Measurements from ENCODE around the gene AOPEP. TPM values are rescaled to one million over a fixed set of nuclear protein-coding genes. Genes with fewer than 3 reads are reported as not detected.
A peak's percentile ranks its signal among the peaks of the same experiment; 100 is the strongest.

The AOPEP gene
- total RNA-seq, 4 donors from 2014 or later: 126 to 216 (median 136) TPM

DNA sequence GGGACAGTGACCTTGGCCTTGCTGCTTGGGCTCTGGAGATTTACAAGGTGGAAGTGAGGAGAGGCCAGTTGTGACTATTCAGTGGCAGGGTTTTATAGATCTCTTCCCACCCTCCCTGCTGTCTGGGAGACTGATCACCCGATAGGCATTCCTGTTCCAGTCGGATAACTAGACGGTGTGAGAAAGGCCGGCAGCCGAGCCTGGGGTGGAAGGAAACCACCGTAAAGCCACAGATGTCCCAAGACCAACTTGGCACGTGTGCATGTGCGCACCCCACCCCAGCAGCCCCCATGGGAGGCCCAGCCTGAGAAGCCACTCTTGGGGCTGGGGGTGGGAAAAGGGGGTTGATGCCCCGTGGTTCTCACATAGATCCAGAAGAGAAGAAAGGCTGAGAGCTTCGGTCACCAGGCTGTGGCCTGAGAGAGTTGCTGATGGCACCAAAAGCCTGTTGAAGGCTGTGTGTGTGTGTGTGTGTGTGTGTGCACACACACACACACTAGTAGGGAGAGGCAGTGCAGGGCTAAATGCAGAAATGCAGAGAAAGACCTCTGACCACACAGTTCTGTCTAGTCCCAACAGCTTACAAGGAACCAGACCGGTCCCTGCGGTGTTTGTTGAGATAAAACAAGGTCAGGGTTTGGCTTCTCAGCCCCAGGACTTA, 365.2 kb downstream of the AOPEP start:
- intact Hi-C loops (cut with DNase I): no loop called here
- peak; percentile 42 to 55 for DNase-seq
- TF ChIP-seq, protein P1, sequence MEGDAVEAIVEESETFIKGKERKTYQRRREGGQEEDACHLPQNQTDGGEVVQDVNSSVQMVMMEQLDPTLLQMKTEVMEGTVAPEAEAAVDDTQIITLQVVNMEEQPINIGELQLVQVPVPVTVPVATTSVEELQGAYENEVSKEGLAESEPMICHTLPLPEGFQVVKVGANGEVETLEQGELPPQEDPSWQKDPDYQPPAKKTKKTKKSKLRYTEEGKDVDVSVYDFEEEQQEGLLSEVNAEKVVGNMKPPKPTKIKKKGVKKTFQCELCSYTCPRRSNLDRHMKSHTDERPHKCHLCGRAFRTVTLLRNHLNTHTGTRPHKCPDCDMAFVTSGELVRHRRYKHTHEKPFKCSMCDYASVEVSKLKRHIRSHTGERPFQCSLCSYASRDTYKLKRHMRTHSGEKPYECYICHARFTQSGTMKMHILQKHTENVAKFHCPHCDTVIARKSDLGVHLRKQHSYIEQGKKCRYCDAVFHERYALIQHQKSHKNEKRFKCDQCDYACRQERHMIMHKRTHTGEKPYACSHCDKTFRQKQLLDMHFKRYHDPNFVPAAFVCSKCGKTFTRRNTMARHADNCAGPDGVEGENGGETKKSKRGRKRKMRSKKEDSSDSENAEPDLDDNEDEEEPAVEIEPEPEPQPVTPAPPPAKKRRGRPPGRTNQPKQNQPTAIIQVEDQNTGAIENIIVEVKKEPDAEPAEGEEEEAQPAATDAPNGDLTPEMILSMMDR (IDR thresholded peaks at IDR 0.05): no peak
- no peak for TF ChIP-seq POLR2A (IDR thresholded peaks at IDR 0.05)
- Histone ChIP-seq H3K27ac (peak overlapping the region; percentile 87 to 93 (median 91)), H3K4me1 (peaks cover 39 to 65% of the 10 kb centered on the region in 2 donors), H3K9me3 (no peaks in the 10 kb centered on the region), H3K36me3 (peaks cover 1 to 6% of the 10 kb centered on the region in 2 donors), H3K27me3 (no peaks in the 10 kb centered on the region), H3K4me3 (replicated peaks in 1 of 3) (no peak overlapping the region)
- WGBS, 2 donors: 22 to 26% methylated on average over 10 to 12 of the region's 12 CpGs

DNA sequence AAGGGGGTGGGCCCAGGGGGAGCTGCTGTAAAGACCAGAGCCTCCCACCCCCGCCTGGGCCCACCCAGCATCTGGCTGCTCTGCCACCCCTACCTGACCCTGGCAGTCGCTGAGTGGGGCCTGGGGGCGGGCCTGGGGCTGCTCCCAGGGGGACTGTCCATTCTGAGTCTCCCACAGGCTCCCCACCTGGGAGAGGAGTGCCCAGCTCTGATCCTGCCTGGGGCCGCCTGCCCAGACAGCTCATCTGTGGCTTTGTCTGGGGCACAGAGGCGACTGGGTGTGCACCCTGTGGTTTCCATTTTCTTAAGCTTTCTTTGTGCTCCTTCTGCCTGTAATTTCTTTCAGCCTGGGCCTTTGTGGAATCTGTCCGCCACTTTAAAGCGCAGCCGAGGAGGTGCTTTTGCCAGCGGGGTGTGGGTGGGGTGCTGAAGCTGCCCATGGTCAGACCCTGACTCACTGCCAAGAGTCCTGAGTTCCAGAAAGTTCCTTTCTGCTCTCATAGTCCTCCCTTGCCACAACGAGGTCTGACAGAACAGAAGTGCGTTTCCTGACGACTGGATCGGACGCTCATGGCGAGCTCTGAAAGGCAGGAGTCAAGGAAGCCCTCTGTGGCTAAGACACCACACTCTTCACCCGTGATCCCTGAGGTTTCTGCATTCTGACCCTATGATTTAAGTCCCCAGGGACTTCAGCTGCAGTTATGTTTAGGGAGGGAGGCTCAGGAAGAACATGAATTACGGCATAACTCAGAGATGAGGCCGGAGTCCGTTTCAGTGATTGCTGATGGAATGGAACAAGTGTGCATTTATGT, 366.0 kb downstream of the AOPEP start:
- DNase-seq: peak; percentile 78 to 79
- H3K36me3 ChIP-seq: peaks cover 0 to 5% of the 10 kb centered on the region in 2 donors
- H3K27me3 ChIP-seq: no peaks in the 10 kb centered on the region
- intact Hi-C loops (cut with DNase I): no loop called here
- peaks cover 39 to 64% of the 10 kb centered on the region in 2 donors for H3K4me1 ChIP-seq
- TF ChIP-seq, protein P1 (IDR thresholded peaks at IDR 0.05): no peak
- peak in 1 of 2 donors; percentile 19 for TF ChIP-seq POLR2A (IDR thresholded peaks at IDR 0.05)
- H3K9me3 ChIP-seq: no peaks in the 10 kb centered on the region
- peak overlapping the region; percentile 87 to 93 (median 91) for H3K27ac ChIP-seq
- WGBS, 2 donors: 43 to 45% methylated on average over 16 to 17 of the region's 19 CpGs
- H3K4me3 ChIP-seq (replicated peaks in 1 of 3): no peak overlapping the region

DNA sequence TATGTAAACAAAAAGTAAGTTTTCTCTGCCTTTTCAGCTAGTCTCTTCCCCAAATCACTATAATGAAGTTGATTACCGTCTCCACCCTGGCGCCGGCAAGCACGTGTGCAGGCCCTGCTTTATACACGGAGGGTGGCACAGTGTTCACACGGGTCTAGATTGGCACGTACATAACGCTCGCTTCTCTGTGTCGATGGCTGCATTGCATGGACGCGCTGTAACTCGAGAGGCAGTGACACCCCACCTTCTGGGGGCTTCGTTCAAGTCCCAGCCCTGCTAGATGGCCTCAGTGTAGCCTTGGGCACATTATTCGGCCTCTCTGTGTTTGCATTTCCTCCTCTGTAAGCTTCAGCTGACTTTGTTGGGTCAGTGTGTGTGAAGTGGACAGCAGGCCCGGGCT, 367.1 kb downstream of the AOPEP start:
- Histone ChIP-seq H3K27ac (peak overlapping the region in 1 of 3 donors; percentile 39), H3K9me3 (no peaks in the 10 kb centered on the region), H3K27me3 (no peaks in the 10 kb centered on the region), H3K4me3 (replicated peaks in 1 of 3) (no peak overlapping the region), H3K36me3 (no peaks in the 10 kb centered on the region), H3K4me1 (peaks cover 46 to 64% of the 10 kb centered on the region in 2 donors)
- intact Hi-C loops (cut with DNase I): no loop called here
- no peak for TF ChIP-seq POLR2A (IDR thresholded peaks at IDR 0.05)
- TF ChIP-seq, protein P1 (IDR thresholded peaks at IDR 0.05): no peak
- no peak for DNase-seq
- WGBS, 2 donors: 80 to 90% methylated on average over 16 of the region's 16 CpGs

DNA sequence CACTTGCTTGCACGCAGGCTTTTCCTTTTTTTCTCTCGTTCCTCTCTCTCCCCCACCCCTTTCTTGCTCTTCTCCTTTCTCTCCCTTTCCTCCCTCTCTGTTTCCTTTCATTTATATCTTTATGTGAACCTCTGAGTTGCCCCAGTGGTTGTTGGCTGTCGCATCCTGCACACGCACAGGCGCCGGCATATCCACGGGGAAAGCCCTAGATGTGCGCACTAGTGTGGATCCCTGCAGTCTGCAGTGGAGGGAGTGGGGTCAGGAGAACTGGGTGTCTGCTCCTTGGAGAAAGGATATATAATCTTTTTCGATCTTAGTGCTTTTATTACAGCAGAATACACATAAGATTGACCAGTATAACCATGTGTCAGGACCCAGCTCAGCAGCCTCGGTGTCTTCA, 367.5 kb downstream of the AOPEP start:
- intact Hi-C loops (cut with DNase I): no loop called here
- TF ChIP-seq, protein P1 (IDR thresholded peaks at IDR 0.05): no peak
- no peak for TF ChIP-seq POLR2A (IDR thresholded peaks at IDR 0.05)
- no peaks in the 10 kb centered on the region for H3K27me3 ChIP-seq
- H3K4me3 ChIP-seq (replicated peaks in 1 of 3): no peak overlapping the region
- no peaks in the 10 kb centered on the region for H3K9me3 ChIP-seq
- no peak for DNase-seq
- peaks cover 46 to 64% of the 10 kb centered on the region in 2 donors for H3K4me1 ChIP-seq
- H3K36me3 ChIP-seq: no peaks in the 10 kb centered on the region
- 79 to 84% methylated on average over 10 of the region's 10 CpGs for WGBS, 2 donors
- H3K27ac ChIP-seq: peak overlapping the region in 1 of 3 donors; percentile 39

Data from thyroid gland (tissue), 4 donors.